ENCODE data around the gene INAFM1.
"Not testable (repeated sequence)": the region's sequence is repeated elsewhere in the genome, so short reads cannot be mapped to it uniquely, and the experiment has no call there.

The INAFM1 gene

DNA sequence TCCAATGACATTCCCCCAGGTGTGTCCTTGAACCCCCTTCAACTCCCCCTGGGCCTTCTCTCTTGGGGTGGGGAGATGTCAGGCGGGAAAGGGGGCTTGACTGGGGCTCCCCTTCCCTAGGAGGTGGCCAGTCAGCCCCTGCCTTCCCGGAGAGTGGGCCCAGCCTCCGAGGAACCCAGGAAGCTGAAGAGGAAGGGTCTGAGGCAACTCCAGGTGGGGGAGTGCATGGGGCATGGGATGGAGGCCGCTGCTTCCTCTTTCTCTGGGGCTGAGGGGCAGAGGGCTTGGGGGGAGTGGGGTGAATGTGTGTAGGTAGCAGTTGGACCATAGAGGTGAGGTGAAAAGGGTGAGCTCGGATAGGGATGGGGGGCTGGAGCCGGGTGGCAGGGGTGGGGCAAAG, 2.7 kb upstream of the INAFM1 start:
- no peak for DNase-seq

DNA sequence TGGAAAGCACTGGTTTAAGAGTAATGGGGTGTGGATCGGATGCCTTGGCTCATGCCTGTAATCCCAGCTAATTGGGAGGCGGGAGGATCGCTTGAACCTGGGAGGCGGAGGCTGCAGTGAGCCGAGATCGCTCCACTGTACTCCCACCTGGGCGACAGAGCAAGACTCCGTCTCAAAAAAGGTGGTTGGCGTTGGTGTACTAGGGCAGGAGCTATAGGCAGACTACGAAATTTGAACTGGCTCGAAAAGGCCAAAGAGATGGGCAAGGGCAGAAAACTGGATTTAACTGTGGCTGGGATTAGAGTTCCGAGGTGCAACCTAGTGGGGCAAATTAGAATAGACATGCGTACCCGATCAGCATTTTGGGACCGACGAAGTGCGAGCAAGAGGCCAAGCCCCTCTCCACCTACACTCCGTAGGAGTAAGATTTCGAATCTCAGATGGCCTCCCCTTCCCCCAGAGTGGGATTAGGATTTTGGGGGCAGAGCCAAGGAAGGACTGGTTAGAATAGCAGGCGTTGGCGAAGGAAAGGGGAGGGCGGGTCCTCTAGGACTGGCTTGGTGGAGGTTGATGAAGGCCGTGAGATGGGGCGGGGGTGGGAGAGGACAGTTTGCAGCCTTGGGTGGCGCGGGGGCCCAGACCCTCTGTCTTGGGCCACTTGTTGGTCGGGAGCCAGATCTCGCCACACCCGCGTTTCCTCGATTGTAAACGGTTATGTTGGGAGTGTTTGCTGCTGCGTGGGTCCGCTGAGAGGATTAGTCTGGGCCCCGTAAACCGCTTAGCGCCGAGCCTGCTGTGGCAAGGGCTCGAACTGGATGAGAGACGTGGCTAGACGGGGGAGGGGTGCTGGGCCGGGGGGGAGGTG, 2.0 kb upstream of the INAFM1 start:
- DNase-seq = no peak

DNA sequence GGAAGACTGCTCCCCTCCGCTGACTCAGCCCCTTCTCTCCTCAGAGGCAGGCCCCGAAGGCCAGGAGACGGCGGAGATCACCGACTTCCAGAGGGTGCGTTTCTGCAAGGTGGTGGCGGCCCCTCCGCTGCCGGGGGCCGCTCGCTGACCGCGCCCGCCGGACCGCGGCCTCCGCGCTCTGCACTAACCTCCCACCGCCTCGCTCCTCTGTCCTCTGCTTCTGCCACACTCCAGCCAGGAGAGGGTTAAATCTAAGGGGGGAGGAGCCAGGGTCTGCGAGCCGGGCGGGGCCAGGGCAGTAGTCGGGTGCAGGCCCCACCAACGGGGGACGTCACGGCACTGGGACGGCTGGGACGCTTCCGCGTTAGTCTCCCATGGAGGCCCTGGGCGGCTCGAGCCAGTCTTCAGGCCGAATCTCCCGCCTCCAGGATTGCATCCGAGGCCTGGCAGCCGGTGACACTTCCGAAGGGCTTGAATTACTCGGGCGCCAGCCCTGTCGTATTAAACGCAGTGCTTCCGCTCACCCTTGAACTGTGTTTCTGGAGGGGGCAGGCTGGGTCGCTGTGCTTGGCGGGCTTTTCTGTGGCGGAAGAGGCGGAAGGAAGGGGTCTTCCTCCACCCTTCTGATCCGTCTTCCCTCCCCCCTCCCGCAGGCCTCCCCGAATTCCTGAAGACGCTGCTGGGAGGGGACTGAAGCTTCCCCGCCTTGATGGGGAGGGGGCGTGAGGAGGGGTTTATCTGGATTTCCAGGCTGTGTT, 1.2 kb upstream of the INAFM1 start:
- DNase-seq = peak; percentile 87

GRCh38 chr19:47274891-47275761, 441 bp downstream of the INAFM1 start:
- DNase-seq = no peak

- DNase-seq = no peak
These were observed 1.2 kb downstream of the INAFM1 start for GRCh38 chr19:47275791-47276461.

GRCh38 chr19:47276513-47276912, 1.8 kb downstream of the INAFM1 start:
- DNase-seq = not testable (repeated sequence)

GRCh38 chr19:47280183-47280797, 5.6 kb downstream of the INAFM1 start:
- peak; percentile 49 for DNase-seq

DNA sequence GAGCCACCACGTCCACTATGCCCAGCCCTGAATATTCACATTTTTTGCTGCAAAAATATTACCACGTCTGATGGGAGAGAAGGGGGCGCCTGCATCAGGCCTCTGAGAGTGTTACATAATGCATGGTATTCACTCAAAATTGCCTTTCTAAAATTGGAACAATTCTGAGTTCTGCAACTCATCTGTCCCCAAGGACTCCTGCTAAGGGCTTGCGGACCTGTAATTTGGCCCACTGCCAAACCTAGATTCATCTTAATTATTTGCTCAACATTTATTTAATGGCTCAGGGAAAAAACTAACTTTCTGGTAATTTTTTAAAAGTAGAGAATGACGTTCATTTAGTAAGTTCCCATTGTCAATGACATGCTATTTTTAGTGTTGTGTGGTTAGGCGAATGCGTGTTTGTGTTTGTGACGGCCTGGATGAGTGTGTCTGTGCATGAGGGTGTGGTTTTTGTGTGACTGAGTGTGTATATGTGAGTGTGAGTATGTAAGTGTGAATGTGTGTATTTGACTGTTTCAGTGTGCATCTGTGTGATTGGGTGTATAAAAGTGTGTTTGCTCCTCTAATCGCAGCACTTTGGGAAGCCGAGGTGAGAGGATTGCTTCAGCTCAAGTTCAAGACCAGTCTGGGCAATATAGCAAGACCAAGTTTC, 8.8 kb downstream of the INAFM1 start:
- DNase-seq = no peak

- DNase-seq = no peak
These were observed 9.7 kb downstream of the INAFM1 start for GRCh38 chr19:47284324-47284899.

DNA sequence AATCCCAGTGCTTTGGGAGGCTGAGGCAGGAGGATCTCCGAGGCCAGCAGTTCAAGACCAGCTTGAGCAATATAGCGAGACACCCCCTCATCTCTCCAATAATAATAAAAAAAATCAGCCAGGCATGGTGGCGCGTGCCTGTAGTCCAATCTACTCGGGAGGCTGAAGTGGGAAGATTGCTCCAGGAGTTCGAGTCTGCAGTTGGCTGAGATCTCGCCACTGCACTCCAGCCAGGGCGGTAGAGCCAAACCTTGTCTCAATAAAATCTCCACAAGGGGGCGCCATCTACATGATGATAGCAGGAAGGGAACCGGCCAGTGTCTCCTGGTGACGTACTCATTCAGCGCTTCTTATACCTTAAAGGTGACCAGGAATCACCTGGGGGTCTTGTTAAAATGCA, 21.4 kb downstream of the INAFM1 start:
- peak; percentile 73 for DNase-seq

GRCh38 chr19:47300867-47301266, 26.2 kb downstream of the INAFM1 start:
- DNase-seq = not testable (repeated sequence)

- no peak for DNase-seq
These were observed 27.6 kb downstream of the INAFM1 start for GRCh38 chr19:47302249-47302648.

DNA sequence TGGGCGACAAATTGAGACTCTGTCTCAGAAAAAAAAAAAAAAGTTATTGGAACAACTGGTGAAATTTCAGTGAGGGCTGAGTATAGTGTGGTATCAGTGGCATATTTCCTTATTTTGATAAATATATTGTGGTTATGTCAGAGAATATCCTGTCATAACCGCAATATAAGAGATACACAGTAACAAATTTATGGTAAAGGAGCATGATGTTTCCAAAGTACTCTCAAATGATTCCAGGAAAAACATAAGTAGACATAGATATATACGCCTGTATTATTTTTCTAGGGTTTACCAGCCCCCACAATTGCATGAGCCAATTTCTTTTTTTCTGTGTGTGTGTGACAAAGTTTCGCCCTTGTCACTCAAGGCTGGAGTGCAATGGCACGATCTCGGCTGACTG, 29.3 kb downstream of the INAFM1 start:
- no peak for DNase-seq

DNA sequence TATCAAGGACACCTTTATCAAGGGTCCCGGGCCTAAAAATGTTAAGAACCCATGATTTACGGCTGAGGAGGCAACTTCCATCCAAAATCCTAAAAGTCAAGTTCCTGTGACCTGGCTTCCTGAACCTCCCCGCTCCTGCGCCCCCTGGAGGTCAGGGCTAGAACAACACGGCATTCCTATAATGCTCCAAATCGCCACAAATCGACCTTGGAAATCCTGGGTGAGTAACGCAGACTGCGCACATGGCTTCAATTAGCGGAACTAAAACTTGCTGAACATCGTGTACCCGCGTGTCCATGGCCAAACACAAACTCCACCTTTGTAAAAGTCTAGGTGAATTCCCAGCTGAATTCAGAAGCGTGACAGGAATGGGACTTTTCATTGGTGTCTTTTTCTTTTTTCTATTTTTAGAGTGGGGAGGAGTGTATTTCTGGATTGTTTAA, 30.6 kb downstream of the INAFM1 start:
- DNase-seq = peak; percentile 65

DNA sequence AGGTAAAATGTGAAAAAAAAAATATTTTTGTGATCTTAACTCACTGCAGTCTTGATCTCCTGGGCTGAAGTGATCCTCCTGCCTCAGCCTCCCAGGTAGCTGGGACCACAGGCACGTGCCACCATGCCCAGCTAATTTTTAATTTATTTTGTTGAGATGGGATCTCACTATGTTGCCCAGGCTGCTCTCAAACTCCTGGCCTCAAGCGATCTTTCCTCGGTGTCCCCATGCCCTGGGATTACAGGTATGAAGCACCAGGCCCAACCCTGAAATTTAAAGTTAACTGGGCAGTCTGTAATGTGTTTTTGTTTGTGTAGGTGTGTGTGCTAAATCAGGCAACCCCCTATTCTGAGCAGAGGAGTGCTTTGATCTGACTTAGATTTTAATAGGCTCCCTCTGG, 31.6 kb downstream of the INAFM1 start:
- no peak for DNase-seq

DNA sequence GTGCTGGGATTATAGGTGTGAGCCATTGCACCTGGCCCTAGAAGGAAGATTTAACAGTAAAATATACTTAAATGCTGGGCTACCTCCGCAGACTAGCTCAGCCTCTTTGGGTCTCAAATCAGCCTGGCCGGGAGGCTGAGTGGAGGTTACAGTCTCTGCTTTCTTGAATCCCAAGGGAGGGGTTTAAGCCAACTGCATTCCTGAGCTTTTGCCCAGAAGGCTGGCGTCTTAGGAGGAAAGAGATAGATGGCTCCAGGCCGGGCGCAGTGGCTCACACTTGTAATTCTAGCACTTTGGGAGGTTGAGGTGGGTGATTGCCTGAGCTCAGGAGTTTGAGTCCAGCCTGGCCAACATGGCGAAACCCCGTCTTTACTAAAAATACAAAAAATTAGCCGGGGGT, 34.4 kb downstream of the INAFM1 start:
- DNase-seq = no peak

DNA sequence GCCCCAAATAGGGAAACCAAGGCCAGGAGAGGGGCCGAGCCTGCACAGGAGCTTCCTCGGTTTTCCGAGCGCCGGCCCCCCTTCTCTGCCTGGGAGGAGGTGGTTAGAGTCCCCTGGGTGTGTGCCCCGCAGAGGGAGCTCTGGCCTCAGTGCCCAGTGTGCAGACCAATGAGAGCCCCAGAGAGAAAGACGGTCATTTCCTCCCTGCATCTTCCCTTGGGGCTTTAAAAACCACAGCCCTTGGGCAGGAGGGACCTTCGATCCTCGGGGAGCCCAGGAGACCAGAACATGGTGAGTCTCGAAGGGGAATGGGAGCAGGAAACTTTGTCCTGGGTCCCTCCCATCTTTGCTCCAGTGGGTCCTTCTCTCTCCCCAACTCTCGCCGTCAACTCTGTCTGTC, 34.9 kb downstream of the INAFM1 start, which contains the start of gene C5AR1:
TSS of gene C5AR1 (plus strand) at position 254 of the 400 bp plus-strand sequence. CDS start at position 289, 35 bp downstream.
- DNase-seq = no peak

DNA sequence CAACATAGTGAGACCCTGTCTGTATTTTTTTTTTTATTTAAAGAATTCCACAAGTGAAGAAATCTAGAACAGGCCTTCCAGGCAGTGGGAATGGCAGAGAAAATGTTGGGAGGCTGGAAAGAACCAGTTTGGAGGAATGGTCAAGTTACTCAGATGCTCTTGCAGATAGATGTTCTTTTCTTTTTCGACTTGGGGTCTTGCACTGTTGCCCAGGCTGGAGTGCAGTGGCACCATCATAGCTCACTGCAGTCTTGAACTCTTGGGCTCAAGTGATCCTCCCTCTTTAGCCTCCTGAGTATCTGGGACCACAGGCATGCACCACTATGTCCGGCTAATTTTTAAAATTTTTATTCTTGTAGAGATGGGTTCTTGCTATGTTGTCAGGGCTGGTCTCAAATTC, 35.6 kb downstream of the INAFM1 start:
- no peak for DNase-seq

GRCh38 chr19:47310819-47311218, 36.1 kb downstream of the INAFM1 start:
- DNase-seq = no peak

- no peak for DNase-seq
These were observed 37.8 kb downstream of the INAFM1 start for GRCh38 chr19:47312366-47313006.
